Osteoblast (primary cell): ENCODE measurements around the gene IMMT. TPM values are rescaled to one million over a fixed set of nuclear protein-coding genes. Genes with fewer than 3 reads are reported as not detected.

Experiments used
- DNase-seq: peaks from one replicate; pipeline ENCODE4 v3.0.0; 2011; ENCODE audit warnings: low spot score, mixed read lengths; ENCODE audit not compliant: insufficient read length; ENCODE audit errors: missing footprints
- H2AFZ ChIP-seq: 2 replicates; pipeline ENCODE4 v1.6.0; 2011; ENCODE audit warnings: mild to moderate bottlenecking, low read length
- H3K27ac ChIP-seq: 2 replicates; pipeline ENCODE4 v1.5.1; 2011; ENCODE audit warnings: mild to moderate bottlenecking, low read depth, low read length, moderate library complexity
- H3K27me3 ChIP-seq: 2 replicates; pipeline ENCODE4 v1.6.0; 2012; ENCODE audit warnings: mild to moderate bottlenecking, control low read depth, inconsistent platforms, low read length, moderate library complexity; ENCODE audit not compliant: insufficient read depth
- H3K36me3 ChIP-seq: 2 replicates; pipeline ENCODE4 v1.5.1; 2011; ENCODE audit warnings: mild to moderate bottlenecking, low read length, control low read depth, moderate library complexity; ENCODE audit not compliant: insufficient read depth
- H3K4me1 ChIP-seq: 2 replicates; pipeline ENCODE4 v1.5.1; 2011; ENCODE audit warnings: mild to moderate bottlenecking, low read length, control low read depth, moderate library complexity; ENCODE audit not compliant: insufficient read depth
- H3K4me2 ChIP-seq: 2 replicates; pipeline ENCODE4 v1.6.0; 2011; ENCODE audit warnings: mild to moderate bottlenecking, low read length; ENCODE audit not compliant: insufficient read depth
- H3K4me3 ChIP-seq: fragments of 200-600 bp; sonication (generic); 3 replicates; pipeline ENCODE4 v1.5.1; 2012; ENCODE audit warnings: mild to moderate bottlenecking, low read length, inconsistent platforms; ENCODE audit not compliant: insufficient read depth
- H3K79me2 ChIP-seq: 2 replicates; pipeline ENCODE4 v1.6.0; 2012; ENCODE audit warnings: mild to moderate bottlenecking, low read length, control low read depth, inconsistent platforms; ENCODE audit not compliant: insufficient read depth
- H3K9me3 ChIP-seq: 2 replicates; pipeline ENCODE4 v1.5.1; 2011; ENCODE audit warnings: low read depth, low read length, control low read depth
- H4K20me1 ChIP-seq: 2 replicates; pipeline ENCODE4 v1.6.0; 2012; ENCODE audit warnings: mild to moderate bottlenecking, low read length, control low read depth; ENCODE audit not compliant: insufficient read depth
- total RNA-seq: library from RNA; depleted of rRNA; stranded (reverse); fragments of >200 nt; gene quantifications from 2 replicates; pipeline ENCODE4 v1.2.3, GENCODE V29; 2012
- TF ChIP-seq, protein P1 (sequence below): IDR thresholded peaks from 2 replicates; pipeline ENCODE4 v1.5.1; 2011; ENCODE audit warnings: mild to moderate bottlenecking, low read depth, low read length, moderate library complexity; ENCODE audit errors: extremely low read depth

IMMT gene
- total RNA-seq, 1 donor = 55.7 TPM

DNA sequence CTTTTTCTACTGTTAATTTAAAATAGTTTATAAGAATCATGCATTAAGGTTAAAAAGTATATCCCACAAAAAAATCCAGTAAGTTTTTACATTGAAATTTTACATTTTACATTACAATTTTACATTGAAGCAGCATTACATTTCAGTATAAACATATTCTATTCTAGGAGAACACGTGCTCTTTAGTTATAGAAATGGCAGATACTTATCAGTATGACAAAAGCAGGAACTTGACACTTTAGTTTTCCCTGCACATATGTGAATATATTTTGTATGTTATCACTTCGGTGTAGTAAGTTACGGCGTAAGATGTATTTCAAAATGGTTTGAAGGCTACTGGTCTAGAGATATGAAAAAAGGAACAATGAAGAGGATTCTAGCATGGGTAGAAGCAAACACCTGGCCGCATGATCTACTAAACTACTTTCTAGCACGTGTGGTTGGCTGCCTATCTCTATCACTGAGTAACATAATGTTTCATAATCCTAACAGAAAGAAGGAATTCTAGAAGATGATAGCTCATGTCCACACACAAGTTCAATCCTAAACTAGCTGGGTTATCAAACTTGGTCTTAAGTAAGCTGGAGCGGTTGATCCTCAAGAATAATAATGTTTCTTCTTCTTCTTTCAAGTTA is 5.4 kb downstream of the IMMT start:
- DNase-seq = no peak
- H3K27ac ChIP-seq = no peak overlapping the region
- peaks cover 65% of the 10 kb centered on the region for H4K20me1 ChIP-seq
- no peaks in the 10 kb centered on the region for H3K9me3 ChIP-seq
- peaks cover 21% of the 10 kb centered on the region for H3K4me1 ChIP-seq
- H3K4me2 ChIP-seq = no peak overlapping the region
- no peak overlapping the region for H2AFZ ChIP-seq
- no peaks in the 10 kb centered on the region for H3K27me3 ChIP-seq
- peaks cover 95% of the 10 kb centered on the region for H3K79me2 ChIP-seq
- H3K36me3 ChIP-seq = peaks cover 6% of the 10 kb centered on the region
- no peak overlapping the region for H3K4me3 ChIP-seq
- TF ChIP-seq, protein P1, sequence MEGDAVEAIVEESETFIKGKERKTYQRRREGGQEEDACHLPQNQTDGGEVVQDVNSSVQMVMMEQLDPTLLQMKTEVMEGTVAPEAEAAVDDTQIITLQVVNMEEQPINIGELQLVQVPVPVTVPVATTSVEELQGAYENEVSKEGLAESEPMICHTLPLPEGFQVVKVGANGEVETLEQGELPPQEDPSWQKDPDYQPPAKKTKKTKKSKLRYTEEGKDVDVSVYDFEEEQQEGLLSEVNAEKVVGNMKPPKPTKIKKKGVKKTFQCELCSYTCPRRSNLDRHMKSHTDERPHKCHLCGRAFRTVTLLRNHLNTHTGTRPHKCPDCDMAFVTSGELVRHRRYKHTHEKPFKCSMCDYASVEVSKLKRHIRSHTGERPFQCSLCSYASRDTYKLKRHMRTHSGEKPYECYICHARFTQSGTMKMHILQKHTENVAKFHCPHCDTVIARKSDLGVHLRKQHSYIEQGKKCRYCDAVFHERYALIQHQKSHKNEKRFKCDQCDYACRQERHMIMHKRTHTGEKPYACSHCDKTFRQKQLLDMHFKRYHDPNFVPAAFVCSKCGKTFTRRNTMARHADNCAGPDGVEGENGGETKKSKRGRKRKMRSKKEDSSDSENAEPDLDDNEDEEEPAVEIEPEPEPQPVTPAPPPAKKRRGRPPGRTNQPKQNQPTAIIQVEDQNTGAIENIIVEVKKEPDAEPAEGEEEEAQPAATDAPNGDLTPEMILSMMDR = no peak

DNA sequence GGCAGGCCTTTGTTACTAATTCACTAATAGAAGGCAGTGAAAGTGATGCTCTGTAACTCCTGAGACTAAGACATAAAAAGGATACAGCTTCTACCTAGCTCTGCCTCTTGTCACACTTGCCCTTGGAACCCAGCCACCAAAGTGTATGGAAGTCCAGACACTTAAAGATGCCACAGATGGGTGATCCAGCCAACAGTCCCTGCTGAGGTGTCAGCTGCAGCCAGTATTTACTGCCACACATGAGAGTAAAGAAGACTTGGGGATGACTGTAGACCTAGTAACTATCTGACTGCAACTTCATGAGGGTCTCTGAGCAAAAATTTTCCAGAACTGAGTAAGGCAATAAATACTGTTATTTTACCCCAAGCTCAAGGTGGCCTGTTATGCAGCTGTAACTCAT is 8.8 kb downstream of the IMMT start:
- no peak overlapping the region for H2AFZ ChIP-seq
- no peak overlapping the region for H3K27ac ChIP-seq
- H3K36me3 ChIP-seq = peaks cover 6% of the 10 kb centered on the region
- no peaks in the 10 kb centered on the region for H3K27me3 ChIP-seq
- H3K4me2 ChIP-seq = no peak overlapping the region
- peak; percentile 22 for DNase-seq
- H3K79me2 ChIP-seq = peaks cover 98% of the 10 kb centered on the region
- H3K4me1 ChIP-seq = peaks cover 5% of the 10 kb centered on the region
- no peak overlapping the region for H3K4me3 ChIP-seq
- TF ChIP-seq, protein P1 = no peak
- H4K20me1 ChIP-seq = peaks cover 37% of the 10 kb centered on the region
- no peaks in the 10 kb centered on the region for H3K9me3 ChIP-seq

DNA sequence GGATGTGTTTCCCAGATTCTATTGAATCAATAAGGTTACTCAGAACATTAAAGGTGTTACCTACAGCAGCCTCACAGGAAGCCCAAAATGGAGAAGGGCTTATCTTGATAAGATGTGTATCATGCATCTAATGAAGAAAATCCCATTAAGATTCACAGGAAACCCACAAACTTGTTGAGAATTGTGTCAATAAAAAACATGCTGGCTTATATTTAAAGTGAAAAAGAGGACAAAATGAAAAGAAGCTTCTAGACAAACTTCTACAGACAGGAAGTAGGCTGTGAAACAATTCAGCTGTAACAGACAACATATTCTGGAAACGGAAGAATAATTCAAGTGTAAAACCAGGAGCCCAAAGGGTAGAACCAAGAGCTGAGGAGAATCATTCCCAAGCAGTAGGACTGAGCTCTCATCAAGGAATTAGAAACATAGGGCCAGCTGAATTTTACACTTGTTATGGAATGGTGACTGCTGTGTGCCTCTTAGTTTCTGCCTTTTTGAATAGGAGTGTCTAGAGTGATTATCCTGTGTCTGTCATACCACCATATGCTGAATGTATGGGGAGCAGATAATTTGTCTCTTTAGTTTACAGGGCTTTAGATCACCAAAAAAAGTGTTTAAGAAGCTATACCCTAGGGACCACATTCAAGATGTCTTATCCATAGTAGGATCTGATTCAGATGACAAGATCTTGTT is 9.6 kb downstream of the IMMT start:
- H3K36me3 ChIP-seq = peaks cover 10% of the 10 kb centered on the region
- H3K27me3 ChIP-seq = no peaks in the 10 kb centered on the region
- H4K20me1 ChIP-seq = peaks cover 35% of the 10 kb centered on the region
- H2AFZ ChIP-seq = no peak overlapping the region
- peaks cover 5% of the 10 kb centered on the region for H3K4me1 ChIP-seq
- no peak overlapping the region for H3K4me2 ChIP-seq
- no peak for DNase-seq
- peaks cover 96% of the 10 kb centered on the region for H3K79me2 ChIP-seq
- H3K9me3 ChIP-seq = no peaks in the 10 kb centered on the region
- TF ChIP-seq, protein P1 = no peak
- H3K4me3 ChIP-seq = no peak overlapping the region
- H3K27ac ChIP-seq = no peak overlapping the region

DNA sequence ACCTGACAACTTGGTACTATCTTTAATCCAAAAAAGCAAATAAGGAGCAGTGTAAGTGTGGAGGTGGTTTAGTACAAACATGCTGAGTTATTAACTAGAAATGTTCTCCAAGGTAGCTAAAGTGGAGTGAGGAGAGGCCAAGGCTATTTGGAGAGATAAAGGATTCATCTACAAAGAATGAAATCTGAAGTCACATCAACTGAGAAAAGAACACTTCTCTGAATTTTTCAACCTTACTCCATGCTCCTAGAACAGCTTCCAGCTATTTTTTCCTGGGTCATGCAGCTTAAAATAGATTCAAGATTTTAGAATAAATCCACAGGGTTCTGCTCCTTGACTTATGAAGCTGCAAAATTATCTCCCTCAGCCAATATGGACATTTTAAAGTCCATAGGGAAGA is 18.7 kb downstream of the IMMT start:
- H3K4me2 ChIP-seq = no peak overlapping the region
- H2AFZ ChIP-seq = no peak overlapping the region
- TF ChIP-seq, protein P1 = no peak
- DNase-seq = peak; percentile 63
- peaks cover 4% of the 10 kb centered on the region for H3K4me1 ChIP-seq
- H3K9me3 ChIP-seq = no peaks in the 10 kb centered on the region
- no peak overlapping the region for H3K4me3 ChIP-seq
- H3K27ac ChIP-seq = no peak overlapping the region
- H3K36me3 ChIP-seq = peaks cover 29% of the 10 kb centered on the region
- H3K79me2 ChIP-seq = peaks cover 41% of the 10 kb centered on the region
- H4K20me1 ChIP-seq = peaks cover 9% of the 10 kb centered on the region
- no peaks in the 10 kb centered on the region for H3K27me3 ChIP-seq
